ENCODE results near the gene CAST.

Gene CAST

GRCh38 chr5:96669909-96670308 lies 7.7 kb downstream of the CAST start:
- DNase-seq (no peak), ATAC-seq (replicated peaks) (no peak)
- Mint-ChIP-seq H3K4me3 (no peak overlapping the region), H3K36me3 (peaks cover 9 to 14% of the 10 kb centered on the region in 2 donors), H3K27ac (peak overlapping the region; percentile 77), H3K27me3 (no peaks in the 10 kb centered on the region), H3K9me3 (no peaks in the 10 kb centered on the region), H3K4me1 (peaks cover 15 to 39% of the 10 kb centered on the region in 2 donors)

GRCh38 chr5:96671441-96671840 lies 9.3 kb downstream of the CAST start:
- Mint-ChIP-seq H3K4me3 (no peak overlapping the region), H3K36me3 (peaks cover 9 to 22% of the 10 kb centered on the region in 2 donors), H3K9me3 (no peaks in the 10 kb centered on the region), H3K4me1 (peaks cover 11 to 35% of the 10 kb centered on the region in 2 donors), H3K27ac (no peak overlapping the region), H3K27me3 (no peaks in the 10 kb centered on the region)
- ATAC-seq (replicated peaks) (no peak), DNase-seq (no peak)

- Mint-ChIP-seq H3K4me1 (peaks cover 9 to 37% of the 10 kb centered on the region in 2 donors), H3K27ac (no peak overlapping the region), H3K36me3 (peaks cover 9 to 25% of the 10 kb centered on the region in 2 donors), H3K27me3 (no peaks in the 10 kb centered on the region), H3K9me3 (no peaks in the 10 kb centered on the region), H3K4me3 (no peak overlapping the region)
- no peak for DNase-seq
- ATAC-seq (replicated peaks) = no peak
Observed at GRCh38 chr5:96673127-96673526, 11.0 kb downstream of the CAST start.

- Mint-ChIP-seq H3K9me3 (no peaks in the 10 kb centered on the region), H3K4me3 (no peak overlapping the region), H3K36me3 (peaks cover 16 to 39% of the 10 kb centered on the region in 2 donors), H3K4me1 (peaks cover 4 to 24% of the 10 kb centered on the region in 2 donors), H3K27ac (no peak overlapping the region), H3K27me3 (no peaks in the 10 kb centered on the region)
- ATAC-seq (replicated peaks) (no peak), DNase-seq (no peak)
Observed at GRCh38 chr5:96675882-96676281, 13.7 kb downstream of the CAST start.

- DNase-seq (no peak), ATAC-seq (replicated peaks) (no peak)
- no peaks in the 10 kb centered on the region for H3K27me3 Mint-ChIP-seq
- no peaks in the 10 kb centered on the region for H3K9me3 Mint-ChIP-seq
- H3K4me3 Mint-ChIP-seq = no peak overlapping the region
- peaks cover 12 to 38% of the 10 kb centered on the region in 2 donors for H3K36me3 Mint-ChIP-seq
- H3K4me1 Mint-ChIP-seq = peaks cover 0 to 18% of the 10 kb centered on the region in 2 donors
- no peak overlapping the region for H3K27ac Mint-ChIP-seq
Observed at GRCh38 chr5:96677496-96677895, 15.3 kb downstream of the CAST start.

- Mint-ChIP-seq H3K27me3 (no peaks in the 10 kb centered on the region), H3K4me3 (no peak overlapping the region), H3K27ac (no peak overlapping the region), H3K4me1 (peaks cover 3 to 26% of the 10 kb centered on the region in 2 donors), H3K36me3 (peaks cover 12 to 41% of the 10 kb centered on the region in 2 donors), H3K9me3 (no peaks in the 10 kb centered on the region)
- ATAC-seq (replicated peaks) (no peak), DNase-seq (no peak)
Observed at GRCh38 chr5:96679293-96679692, 17.1 kb downstream of the CAST start.

GRCh38 chr5:96680759-96681470 lies 18.7 kb downstream of the CAST start:
- Mint-ChIP-seq H3K27me3 (no peaks in the 10 kb centered on the region), H3K9me3 (no peaks in the 10 kb centered on the region), H3K4me3 (no peak overlapping the region), H3K36me3 (peaks cover 14 to 39% of the 10 kb centered on the region in 2 donors), H3K27ac (no peak overlapping the region), H3K4me1 (peaks cover 4 to 29% of the 10 kb centered on the region in 2 donors)
- DNase-seq (no peak), ATAC-seq (replicated peaks) (no peak)

- peaks cover 16 to 38% of the 10 kb centered on the region in 2 donors for H3K4me1 Mint-ChIP-seq
- DNase-seq (no peak), ATAC-seq (replicated peaks) (no peak)
- no peak overlapping the region for H3K4me3 Mint-ChIP-seq
- peaks cover 17 to 36% of the 10 kb centered on the region in 2 donors for H3K36me3 Mint-ChIP-seq
- no peaks in the 10 kb centered on the region for H3K9me3 Mint-ChIP-seq
- no peaks in the 10 kb centered on the region for H3K27me3 Mint-ChIP-seq
- H3K27ac Mint-ChIP-seq = no peak overlapping the region
Observed at GRCh38 chr5:96683392-96683791, 21.2 kb downstream of the CAST start.

GRCh38 chr5:96683810-96684209 lies 21.6 kb downstream of the CAST start:
- no peaks in the 10 kb centered on the region for H3K27me3 Mint-ChIP-seq
- no peak for ATAC-seq (replicated peaks)
- DNase-seq = no peak
- peaks cover 16 to 31% of the 10 kb centered on the region in 2 donors for H3K36me3 Mint-ChIP-seq
- H3K4me1 Mint-ChIP-seq = peaks cover 16 to 38% of the 10 kb centered on the region in 2 donors
- no peaks in the 10 kb centered on the region for H3K9me3 Mint-ChIP-seq
- no peak overlapping the region for H3K27ac Mint-ChIP-seq
- H3K4me3 Mint-ChIP-seq = no peak overlapping the region

GRCh38 chr5:96687080-96687479 lies 24.9 kb downstream of the CAST start:
- no peaks in the 10 kb centered on the region for H3K27me3 Mint-ChIP-seq

GRCh38 chr5:96687812-96688453 lies 25.8 kb downstream of the CAST start:
- Mint-ChIP-seq H3K27ac (no peak overlapping the region), H3K4me1 (peaks cover 17 to 21% of the 10 kb centered on the region in 2 donors), H3K27me3 (no peaks in the 10 kb centered on the region), H3K9me3 (no peaks in the 10 kb centered on the region), H3K4me3 (peak overlapping the region in 1 of 2 donors; percentile 47), H3K36me3 (peaks cover 9 to 16% of the 10 kb centered on the region in 2 donors)
- peak; percentile 83 to 90 for ATAC-seq (replicated peaks)
- DNase-seq = no peak

More at GRCh38 chr5:96687080-96687479, 24.9 kb downstream of the CAST start:
- peaks cover 13 to 19% of the 10 kb centered on the region in 2 donors for H3K36me3 Mint-ChIP-seq
- DNase-seq (no peak), ATAC-seq (replicated peaks) (peak; percentile 42 to 58)
- no peaks in the 10 kb centered on the region for H3K9me3 Mint-ChIP-seq
- peaks cover 16 to 29% of the 10 kb centered on the region in 2 donors for H3K4me1 Mint-ChIP-seq
- H3K4me3 Mint-ChIP-seq = no peak overlapping the region
- H3K27ac Mint-ChIP-seq = no peak overlapping the region

- DNase-seq (no peak), ATAC-seq (replicated peaks) (no peak)
- H3K27ac Mint-ChIP-seq = no peak overlapping the region
- H3K4me3 Mint-ChIP-seq = no peak overlapping the region
- peaks cover 14 to 16% of the 10 kb centered on the region in 2 donors for H3K4me1 Mint-ChIP-seq
- H3K9me3 Mint-ChIP-seq = no peaks in the 10 kb centered on the region
- H3K36me3 Mint-ChIP-seq = peaks cover 8 to 15% of the 10 kb centered on the region in 2 donors
- H3K27me3 Mint-ChIP-seq = no peaks in the 10 kb centered on the region
Observed at GRCh38 chr5:96690861-96691260, 28.7 kb downstream of the CAST start.

- H3K9me3 Mint-ChIP-seq = no peaks in the 10 kb centered on the region
- H3K27me3 Mint-ChIP-seq = no peaks in the 10 kb centered on the region
- no peak overlapping the region for H3K4me3 Mint-ChIP-seq
- peaks cover 4 to 9% of the 10 kb centered on the region in 2 donors for H3K36me3 Mint-ChIP-seq
- no peak overlapping the region for H3K27ac Mint-ChIP-seq
- ATAC-seq (replicated peaks) (no peak), DNase-seq (no peak)
- H3K4me1 Mint-ChIP-seq = peaks cover 6 to 8% of the 10 kb centered on the region in 2 donors
Observed at GRCh38 chr5:96691503-96692303, 29.5 kb downstream of the CAST start.

GRCh38 chr5:96692441-96692840 lies 30.3 kb downstream of the CAST start:
- DNase-seq = no peak
- peaks cover 0 to 4% of the 10 kb centered on the region in 2 donors for H3K4me1 Mint-ChIP-seq
- H3K9me3 Mint-ChIP-seq = no peaks in the 10 kb centered on the region
- no peak overlapping the region for H3K4me3 Mint-ChIP-seq
- H3K27me3 Mint-ChIP-seq = no peaks in the 10 kb centered on the region
- H3K27ac Mint-ChIP-seq = no peak overlapping the region
- no peak for ATAC-seq (replicated peaks)
- H3K36me3 Mint-ChIP-seq = peaks cover 7 to 11% of the 10 kb centered on the region in 2 donors
